HUDEP-2 (cell line): Measurements from ENCODE around the gene NUTM2G.
"Not testable (repeated sequence)": the region's sequence is repeated elsewhere in the genome, so short reads cannot be mapped to it uniquely, and the experiment has no call there.

Experiments used
- DNase-seq, 76 experiments: peaks; one replicate each; lab custom pipeline; 2025; ENCODE audit not compliant: unreplicated experiment in 76 of 76; lab: John Stamatoyannopoulos, UW

NUTM2G gene, protein sequence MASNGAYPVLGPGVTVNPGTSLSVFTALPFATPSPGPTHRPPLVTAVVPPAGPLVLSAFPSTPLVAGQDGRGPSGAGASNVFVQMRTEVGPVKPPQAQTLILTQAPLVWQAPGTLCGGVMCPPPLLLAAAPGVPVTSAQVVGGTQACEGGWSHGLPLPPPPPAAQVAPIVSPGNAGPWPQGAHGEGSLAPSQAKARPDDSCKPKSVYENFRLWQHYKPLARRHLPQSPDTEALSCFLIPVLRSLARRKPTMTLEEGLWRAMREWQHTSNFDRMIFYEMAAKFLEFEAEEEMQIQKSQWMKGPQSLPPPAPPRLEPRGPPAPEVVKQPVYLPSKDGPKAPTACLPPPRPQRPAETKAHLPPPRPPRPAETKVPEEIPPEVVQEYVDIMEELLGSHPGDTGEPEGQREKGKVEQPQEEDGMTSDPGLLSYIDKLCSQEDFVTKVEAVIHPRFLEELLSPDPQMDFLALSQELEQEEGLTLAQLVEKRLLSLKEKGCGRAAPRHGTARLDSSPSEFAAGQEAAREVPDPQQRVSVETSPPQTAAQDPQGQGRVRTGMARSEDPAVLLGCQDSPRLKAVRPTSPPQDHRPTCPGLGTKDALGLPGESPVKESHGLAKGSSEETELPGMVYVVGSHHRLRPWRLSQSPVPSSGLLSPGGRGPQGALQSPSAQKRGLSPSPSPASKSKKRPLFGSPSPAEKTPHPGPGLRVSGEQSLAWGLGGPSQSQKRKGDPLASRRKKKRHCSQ

GRCh38 chr9:96928543-96928942, at the start of gene NUTM2G:
TSS of gene NUTM2G (plus strand) at chr9:96928843. CDS start at chr9:96929025, 182 bp downstream.
- not testable (repeated sequence) for DNase-seq

DNA sequence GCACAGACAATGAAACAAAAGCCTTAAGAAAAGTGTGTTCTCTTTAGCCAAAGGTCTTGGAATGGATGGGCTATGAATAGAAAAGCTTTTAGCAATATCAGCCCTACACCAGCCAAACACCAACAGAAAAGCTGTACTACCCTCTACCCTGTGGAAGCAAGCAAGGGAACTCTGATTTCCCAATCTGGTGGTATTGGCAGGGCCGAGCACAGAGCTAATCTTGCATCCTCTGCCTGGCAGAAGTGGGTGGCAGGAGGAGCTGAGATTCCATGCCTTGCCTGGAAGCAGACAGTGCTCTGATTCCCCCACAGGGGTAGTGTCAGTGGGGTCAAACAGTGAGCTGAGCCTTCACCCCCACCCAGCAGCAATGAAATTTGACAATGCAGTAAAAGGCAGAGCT, 44.7 kb upstream of the NUTM2G start:
- DNase-seq = no peak

DNA sequence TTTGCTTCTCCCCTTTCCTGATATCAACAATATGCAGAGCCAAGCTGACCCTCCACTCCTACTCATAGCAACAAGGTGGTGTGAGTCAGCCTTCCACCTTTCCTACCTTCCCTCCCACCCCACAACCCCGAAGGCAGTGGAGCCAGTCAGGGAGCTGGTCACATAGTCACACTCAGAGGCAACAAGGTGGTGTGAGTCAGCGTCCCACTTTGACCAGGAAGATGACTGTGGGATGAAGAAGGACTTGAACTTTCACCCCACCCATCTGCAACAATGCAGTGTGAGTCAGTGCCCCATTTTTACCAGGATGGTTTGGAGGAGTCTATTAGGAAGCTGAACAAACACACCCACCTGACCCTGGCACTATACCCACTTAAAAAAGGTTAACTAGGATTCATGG, 44.2 kb upstream of the NUTM2G start:
- peak in 1 of 76 experiments; percentile 0 for DNase-seq

DNA sequence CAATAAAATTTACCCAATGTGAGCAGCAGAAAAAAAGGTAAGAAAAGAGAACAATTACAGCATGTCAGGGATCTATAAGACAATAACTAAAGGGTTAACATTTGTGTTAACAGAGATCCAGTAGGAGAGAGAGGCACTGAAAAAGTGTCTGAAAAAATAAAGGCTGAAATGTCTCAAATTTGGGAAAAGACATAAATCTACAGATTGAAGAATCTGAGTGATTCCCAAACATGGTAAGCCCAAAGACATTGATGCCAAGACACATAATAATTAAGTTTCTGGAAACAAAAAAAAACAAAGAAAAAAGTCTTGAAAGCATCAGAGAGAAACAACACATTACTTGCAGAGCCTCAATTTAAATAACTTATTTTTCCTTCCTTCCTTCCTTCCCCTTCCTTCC, 43.2 kb upstream of the NUTM2G start:
- DNase-seq = no peak

DNA sequence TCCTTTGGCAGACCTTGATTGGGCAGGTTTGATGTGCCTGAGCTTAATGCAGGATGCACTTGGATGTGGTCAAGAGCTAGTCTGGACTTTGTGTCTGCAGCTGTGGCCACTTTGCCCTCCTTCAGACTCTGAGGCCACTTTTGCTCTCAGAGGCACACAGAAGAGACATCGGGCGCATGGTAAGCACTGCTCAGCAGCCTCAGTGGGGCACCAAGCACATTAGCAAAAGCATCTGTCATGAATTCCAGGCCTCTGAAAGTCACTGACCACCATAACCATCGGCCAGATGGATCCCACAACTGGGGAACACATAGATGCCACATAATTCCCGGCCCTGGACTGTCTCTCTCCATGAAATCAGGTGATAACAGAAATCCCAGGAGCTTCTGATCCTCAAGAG, 40.1 kb upstream of the NUTM2G start:
- no peak for DNase-seq

DNA sequence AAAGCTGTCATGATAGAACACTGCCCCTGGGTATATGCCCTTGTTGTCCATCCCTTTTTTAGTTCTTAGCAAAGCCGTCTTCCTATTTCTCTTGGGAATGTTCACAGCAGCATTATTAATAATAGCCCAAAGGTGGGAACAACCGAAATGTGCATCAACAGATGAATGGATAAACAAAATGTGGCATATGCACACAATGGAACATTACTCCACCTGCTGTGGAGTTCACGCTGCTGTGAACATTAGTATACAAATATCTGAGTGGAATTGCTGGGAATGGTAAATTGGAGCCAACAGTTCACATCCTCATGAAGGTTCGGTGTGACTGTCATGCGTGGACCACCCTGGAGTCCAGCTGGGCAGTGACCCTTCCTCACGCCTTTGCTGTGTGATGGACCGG, 36.5 kb upstream of the NUTM2G start:
- no peak for DNase-seq

DNA sequence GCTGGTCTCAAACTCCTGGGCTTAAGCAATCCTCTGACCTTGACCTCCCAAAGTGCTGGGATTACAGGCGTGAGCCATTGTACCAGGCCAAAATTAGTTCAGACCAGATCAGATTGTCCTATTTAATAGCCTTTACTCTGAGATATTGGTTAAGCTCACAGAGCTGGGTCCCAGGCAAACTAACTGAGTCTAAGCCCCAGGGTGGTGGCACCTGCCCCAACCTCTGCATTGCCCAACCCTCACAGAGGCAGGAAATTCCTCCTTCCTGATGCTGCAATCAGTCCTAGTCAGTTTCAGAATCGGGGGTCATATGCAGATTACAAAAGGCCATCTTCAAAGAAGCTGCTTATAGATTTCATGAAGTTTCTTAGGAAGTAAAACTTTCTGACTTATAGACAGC, 28.6 kb upstream of the NUTM2G start:
- not testable (repeated sequence) for DNase-seq

- not testable (repeated sequence) for DNase-seq
Observed at GRCh38 chr9:96904947-96905722, 23.5 kb upstream of the NUTM2G start.

GRCh38 chr9:96908479-96908878, 20.2 kb upstream of the NUTM2G start:
- DNase-seq = not testable (repeated sequence)

GRCh38 chr9:96915539-96915938, 13.1 kb upstream of the NUTM2G start:
- not testable (repeated sequence) for DNase-seq

GRCh38 chr9:96916531-96916930, 12.1 kb upstream of the NUTM2G start:
- DNase-seq = not testable (repeated sequence)

- not testable (repeated sequence) for DNase-seq
Observed at GRCh38 chr9:96918550-96918949, 10.1 kb upstream of the NUTM2G start.

GRCh38 chr9:96920803-96921202, 7.8 kb upstream of the NUTM2G start:
- not testable (repeated sequence) for DNase-seq

- DNase-seq = not testable (repeated sequence)
Observed at GRCh38 chr9:96925587-96925986, 3.1 kb upstream of the NUTM2G start.

DNA sequence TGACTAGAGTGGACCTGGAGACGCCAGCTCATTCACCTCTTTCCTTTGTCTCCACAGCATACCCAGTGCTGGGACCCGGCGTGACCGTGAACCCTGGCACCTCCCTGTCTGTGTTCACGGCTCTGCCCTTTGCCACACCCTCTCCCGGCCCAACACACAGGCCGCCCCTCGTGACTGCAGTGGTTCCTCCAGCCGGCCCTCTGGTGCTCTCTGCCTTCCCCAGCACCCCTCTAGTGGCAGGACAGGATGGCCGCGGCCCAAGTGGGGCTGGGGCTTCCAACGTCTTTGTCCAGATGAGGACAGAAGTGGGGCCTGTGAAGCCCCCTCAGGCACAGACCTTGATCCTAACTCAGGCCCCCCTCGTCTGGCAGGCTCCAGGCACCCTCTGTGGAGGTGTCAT, 3.0 kb downstream of the NUTM2G start:
- peak in 18 of 76 experiments; percentile 0 to 18 (median 5) for DNase-seq

DNA sequence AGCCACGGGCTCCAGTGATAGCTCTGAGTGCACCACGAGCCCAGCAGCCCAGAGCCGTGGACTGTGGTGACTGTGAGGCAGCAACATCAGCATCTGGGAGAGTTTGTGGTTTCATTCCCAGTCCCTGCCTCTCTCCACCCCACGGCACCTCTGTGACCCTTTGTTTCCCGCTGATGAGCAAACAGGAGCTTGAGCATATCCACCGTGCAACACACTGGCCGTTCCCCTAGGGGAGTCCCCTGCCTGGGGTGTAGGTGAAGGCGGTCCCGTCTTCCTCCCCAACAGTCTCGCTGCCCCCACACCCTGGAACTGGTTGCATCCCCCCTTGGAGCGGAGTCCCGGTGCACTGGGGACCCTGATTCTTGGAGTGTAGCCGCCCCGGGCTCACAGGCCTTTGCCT, 5.5 kb downstream of the NUTM2G start:
- not testable (repeated sequence) for DNase-seq

GRCh38 chr9:96934706-96935105, 6.1 kb downstream of the NUTM2G start:
- not testable (repeated sequence) for DNase-seq

- not testable (repeated sequence) for DNase-seq
Observed at GRCh38 chr9:96935401-96935800, 6.8 kb downstream of the NUTM2G start.

- DNase-seq = not testable (repeated sequence)
Observed at GRCh38 chr9:96937442-96937841, 8.8 kb downstream of the NUTM2G start.

DNA sequence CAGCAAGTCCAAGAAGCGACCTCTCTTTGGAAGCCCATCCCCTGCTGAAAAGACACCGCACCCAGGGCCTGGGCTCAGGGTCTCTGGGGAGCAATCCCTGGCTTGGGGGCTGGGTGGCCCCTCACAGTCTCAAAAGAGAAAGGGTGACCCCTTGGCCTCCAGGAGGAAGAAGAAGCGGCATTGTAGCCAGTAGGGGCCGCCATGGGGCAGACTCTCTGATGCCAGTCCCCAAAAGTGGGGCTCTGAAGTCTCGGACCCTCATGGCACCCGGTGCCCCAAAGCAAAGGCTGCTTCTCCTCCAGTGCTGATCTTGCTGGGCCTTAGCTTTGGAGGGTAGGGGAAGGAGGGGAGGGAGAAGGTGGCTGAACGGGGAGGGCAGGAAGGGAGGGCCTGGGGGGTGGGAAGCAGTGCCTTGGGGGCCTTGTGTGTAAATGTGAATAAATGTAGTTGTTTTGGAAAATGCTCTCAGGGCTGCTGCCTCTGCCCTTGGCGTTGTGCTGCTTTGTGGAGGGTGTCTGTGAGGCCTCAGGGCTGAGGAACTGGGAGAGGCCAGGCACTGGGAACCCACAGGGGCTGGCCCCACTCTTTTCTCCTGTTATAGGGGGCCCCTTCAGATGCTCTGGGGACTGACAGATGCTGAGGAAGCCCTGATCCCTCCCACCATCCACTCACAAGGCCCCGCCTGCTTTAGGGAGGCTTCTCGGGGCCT, 10.5 kb downstream of the NUTM2G start:
- DNase-seq = not testable (repeated sequence)
